ENCODE measurements around the gene RNF112.

Gene RNF112

GRCh38 chr17:19390951-19391350 is 20.1 kb upstream of the RNF112 start:
- DNase-seq, result no peak

DNA sequence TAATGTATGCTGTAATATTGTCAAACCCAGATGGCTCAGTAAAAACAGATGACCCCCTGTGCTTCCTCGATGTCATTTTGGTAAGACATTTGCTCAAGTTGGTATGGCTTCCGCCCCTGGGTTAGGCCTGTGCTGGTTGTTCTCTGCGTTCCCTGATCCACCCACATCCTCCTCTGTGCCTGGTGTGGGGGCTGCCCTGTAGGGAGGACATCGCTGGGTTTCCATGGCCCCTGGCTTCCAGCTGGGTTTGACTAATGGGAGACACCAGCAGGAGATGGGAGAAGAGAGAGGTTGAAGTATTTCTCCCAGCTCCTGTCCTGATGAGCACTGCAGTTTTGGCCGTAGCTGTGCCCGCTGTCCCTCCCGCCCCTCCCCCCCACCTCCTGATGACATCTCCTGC is 19.6 kb upstream of the RNF112 start:
- DNase-seq, result no peak

- no peak for DNase-seq
Measured at GRCh38 chr17:19392303-19392702, 18.7 kb upstream of the RNF112 start.

DNA sequence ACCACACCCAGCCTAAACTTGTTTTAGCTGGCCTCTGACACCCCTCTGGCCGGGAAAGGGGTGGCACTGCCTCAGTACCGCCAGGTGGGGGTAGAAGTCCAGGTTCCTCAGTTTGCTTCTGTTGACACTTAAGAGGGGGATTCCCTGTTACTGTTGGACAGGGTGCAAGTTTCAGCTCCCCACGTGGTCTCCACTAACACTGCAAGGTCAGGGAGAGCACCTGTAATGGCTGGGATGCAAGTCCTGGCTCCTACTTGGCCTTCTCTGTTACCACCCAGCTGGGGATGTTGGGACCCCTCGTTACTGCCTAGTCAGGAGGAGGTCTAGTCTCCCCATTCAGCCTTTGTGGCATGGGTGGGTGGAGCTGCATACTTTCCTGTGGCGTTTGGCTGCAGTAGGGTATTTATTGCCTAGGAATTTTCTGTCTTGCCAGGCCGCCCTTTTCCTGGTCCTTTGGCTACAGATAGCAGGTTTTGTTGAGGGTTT is 13.4 kb upstream of the RNF112 start:
- DNase-seq, result no peak

- peak; percentile 76 for DNase-seq
Measured at GRCh38 chr17:19398301-19399181, 12.5 kb upstream of the RNF112 start.

DNA sequence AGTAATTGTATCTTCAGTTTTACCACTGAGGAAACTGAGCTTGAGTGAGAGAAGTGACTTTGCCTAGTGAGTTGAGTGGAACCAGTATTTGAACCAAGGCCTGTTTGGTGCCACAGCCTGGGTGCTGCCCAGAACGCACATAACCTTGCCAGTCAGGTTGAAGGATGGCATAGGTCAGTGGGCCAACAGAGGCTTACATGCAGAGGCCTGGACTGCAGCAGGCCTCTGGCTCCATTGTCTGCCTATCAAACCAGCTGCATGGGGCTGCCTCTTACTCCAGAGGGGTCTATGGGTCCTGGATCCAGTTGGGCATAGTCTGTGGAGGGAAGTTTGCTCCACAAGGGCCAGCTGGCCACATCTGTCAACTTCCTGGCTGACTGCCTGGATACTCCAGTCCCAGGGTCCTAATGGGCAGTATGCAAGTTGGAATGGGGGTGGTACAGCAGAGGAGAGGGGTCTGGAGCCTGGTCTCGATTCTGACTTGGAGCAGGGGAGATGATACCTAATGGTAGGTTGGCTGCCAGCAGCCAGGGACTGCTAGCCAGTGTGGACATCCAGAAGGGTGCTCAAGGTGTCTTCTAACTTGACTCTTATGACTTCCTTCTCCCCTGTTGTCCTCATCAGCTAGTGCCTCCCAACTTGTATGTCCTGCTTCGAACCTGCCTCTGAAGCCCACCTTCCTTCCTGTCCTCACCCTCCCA is 11.1 kb upstream of the RNF112 start:
- no peak for DNase-seq

- no peak for DNase-seq
Measured at GRCh38 chr17:19401321-19402010, 9.6 kb upstream of the RNF112 start.

GRCh38 chr17:19402171-19402570 is 8.9 kb upstream of the RNF112 start:
- no peak for DNase-seq

DNA sequence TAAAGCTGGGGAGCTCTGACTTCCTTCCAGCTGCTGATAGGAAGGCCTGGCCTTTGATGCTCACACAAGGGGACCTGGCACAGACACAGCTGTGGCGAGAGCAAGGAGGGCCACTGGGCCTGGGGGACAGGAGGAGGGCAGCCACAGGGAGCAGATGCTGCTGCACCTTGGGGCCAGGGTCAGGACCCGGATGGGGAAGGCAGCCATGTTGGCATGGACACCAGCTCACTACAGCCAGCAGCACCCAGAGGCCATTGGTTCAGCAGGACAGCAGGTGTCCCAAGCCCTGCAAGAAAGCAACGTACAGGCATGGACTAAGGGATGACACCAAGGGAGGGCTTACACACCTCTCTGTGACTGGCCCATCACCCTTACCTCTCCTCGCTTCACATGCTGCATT is 8.0 kb upstream of the RNF112 start:
- no peak for DNase-seq

DNA sequence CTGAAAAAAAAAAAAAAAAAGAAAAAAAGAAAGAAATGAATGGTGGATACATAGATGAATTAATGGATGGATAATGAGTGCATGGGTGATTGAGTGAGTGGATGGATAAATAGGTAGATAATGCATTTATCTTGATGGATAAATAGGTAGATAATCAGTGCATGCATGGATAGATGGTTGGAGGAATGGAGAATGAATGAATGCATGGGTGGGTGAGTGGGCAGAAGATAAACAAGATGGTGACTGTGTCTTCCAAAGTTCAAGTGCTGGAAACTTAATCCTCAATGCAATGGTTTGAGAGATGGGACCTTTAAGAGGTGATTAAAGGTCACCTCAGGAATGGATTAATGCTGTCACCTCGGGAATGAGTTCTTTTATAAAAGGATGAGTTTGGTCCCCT is 6.8 kb upstream of the RNF112 start:
- DNase-seq, result no peak

DNA sequence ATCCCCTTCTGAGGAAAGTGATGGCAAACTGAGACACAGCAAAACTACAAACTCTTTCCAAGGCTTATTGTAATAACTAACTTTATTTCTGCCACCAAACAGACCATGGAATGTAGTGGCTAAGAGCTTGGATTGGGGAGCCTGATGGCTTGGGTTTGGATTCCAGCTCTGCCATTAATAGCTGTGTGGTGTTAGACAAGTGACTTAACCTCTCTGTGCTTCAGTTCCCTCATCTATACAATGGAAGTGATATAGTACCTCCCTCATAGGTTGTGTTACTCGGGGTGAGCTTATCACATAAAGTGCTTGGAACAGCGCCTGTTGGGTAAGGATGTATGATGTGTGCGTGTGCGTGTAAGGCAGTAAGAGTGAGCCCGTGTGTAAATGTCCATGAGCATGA is 5.9 kb upstream of the RNF112 start:
- no peak for DNase-seq

DNA sequence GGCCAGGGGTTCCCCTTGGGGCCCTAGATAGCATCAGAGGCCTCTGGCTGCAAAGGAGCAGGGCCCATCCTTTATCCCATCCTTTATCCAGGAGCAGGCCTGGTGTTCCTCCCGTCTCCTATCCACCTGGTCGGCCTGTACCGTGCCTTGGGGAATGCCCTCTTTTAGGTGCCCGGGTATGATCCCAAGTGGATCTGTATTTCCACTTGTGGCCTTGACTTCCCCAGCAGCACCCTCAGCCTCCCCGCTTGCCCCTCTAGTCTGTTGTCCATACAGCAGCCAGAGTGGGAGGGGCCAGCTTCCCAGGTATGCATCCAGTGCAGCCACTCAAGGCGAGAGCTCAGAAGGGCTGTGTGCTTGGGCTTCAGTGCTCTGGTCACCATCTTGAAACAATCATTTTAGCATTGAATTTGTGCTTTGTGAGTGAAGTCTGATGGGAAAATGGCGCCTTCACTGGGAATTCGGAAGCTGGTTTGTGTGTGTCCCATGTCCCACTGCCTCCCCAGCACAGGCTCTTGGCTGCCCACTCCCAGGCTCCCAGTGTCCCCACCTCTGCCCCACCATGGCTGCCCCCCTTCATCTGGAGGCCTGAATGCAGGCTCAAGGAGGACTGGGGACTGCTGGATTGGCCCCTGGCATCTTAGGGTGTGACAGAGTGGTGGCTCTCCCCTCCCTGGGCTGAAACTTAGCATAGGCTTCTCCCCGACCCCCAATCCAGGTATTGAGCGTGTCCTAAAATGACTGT is 3.3 kb upstream of the RNF112 start:
- no peak for DNase-seq

- DNase-seq, result no peak
Measured at GRCh38 chr17:19408346-19408710, 2.7 kb upstream of the RNF112 start.

GRCh38 chr17:19409066-19409465 is 2.0 kb upstream of the RNF112 start:
- DNase-seq, result no peak

GRCh38 chr17:19409509-19409908 is 1.5 kb upstream of the RNF112 start:
- no peak for DNase-seq

GRCh38 chr17:19410091-19410490 is 941 bp upstream of the RNF112 start:
- DNase-seq, result no peak

DNA sequence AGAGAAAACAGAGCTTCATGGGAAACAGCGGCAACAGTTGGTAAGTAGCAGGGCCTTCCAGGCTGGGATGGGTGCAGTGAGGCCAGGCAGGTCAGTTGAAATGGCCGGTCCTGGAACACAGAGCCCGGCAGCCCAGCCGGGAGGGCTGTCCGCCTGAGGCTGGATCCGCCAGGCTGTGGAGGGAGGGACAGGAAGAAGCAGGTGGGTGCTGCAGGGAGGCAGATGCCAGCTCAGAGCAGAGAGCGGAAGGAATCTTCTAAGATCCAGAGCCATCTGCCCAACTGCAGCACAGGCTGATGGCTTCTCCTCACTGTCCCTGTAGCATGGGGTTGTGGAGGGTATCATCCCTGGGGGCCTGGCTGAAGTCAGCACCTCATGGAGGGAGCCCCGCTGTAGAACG is 599 bp downstream of the RNF112 start:
- DNase-seq, result no peak

GRCh38 chr17:19412510-19412909 is 1.5 kb downstream of the RNF112 start:
- no peak for DNase-seq

DNA sequence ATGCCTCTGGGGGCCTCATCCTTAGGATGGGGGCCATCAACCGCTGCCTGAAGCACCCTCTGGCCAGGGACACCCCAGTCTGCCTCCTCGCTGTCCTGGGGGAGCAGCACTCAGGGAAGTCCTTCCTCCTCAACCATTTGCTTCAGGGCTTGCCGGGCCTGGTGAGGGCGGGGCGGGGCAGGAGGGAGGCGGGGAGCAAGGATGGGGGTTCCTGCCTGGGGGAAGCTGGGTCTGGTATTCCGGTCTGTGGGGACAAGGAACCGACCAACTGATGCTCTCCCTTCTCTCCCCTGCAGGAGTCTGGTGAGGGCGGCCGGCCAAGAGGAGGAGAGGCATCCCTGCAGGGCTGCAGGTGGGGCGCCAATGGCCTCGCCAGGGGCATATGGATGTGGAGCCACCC is 2.0 kb downstream of the RNF112 start:
- DNase-seq, result no peak

DNA sequence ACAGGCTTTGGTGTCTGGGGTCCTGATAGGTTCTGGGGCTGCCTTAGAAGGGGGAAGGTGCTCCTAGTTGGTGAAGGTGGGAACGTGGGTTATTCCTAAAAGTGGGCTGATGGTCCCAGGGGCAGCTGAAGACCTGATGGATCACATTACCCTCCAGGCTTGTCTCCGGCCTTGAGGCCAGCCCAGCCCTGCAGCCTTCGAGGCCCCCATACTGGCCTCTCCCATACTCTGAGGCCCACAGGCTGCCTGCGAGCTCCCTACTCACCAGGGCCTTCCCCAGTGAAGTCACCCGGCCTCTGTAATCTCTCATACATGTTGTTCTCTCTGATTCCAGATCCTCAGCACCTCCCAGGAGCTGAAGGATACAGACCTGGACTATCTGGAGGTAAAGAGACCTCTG is 2.7 kb downstream of the RNF112 start:
- DNase-seq, result no peak

DNA sequence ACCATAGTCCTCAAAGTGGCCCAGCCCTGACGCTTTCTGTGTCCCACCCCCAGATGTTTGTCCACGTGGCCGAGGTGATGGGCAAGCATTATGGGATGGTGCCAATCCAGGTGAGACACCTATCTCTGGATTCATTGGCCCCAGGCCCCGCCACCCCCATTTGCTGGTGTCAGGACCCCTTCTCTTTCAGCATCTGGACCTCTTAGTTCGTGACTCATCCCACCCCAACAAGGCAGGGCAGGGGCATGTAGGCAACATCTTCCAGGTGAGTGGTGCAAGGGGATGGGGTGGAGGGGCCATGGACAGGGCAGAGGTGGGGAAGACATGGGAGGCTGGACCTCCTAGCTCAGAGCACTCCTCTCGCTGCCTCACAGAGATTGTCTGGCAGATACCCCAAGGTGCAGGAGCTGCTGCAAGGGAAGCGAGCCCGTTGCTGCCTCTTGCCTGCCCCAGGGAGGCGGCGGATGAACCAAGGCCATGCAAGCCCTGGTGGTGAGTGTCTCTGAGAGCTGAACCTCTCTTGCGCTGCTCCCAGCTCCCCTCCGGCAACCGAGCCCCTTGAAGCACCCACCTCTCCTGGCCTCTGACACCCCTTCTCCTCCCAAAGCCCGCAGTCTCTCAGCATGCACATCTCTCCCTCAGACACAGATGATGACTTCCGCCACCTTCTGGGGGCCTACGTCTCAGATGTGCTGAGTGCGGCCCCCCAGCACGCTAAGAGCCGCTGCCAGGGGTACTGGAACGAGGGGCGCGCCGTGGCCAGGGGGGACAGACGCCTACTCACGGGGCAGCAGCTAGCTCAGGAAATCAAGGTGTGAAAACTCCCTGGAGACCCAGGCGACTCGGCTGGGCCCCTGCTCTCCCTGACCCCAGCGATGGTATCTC is 3.6 kb downstream of the RNF112 start:
- DNase-seq, result no peak

DNA sequence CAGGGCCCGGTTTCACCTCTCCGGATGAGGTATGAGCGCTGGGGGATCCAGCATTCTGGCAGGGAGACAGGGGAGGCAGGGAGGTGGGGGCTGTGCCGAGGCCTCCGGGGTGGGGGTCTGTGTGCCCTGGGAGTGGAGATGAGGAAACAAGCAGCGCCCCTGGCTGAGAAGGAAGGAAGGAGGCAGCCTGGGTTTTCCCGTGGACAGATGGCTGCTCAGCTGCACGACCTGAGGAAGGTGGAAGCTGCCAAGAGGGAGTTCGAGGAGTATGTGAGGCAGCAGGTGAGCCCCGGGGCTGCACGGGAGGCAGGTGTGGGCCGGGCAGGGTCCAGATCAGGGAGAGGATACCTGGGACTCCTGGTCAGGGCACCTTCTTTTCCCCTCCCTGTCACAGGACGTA is 4.3 kb downstream of the RNF112 start:
- no peak for DNase-seq

Data from SHP77 treated with DMSO at 0.1 percent for 48 hours (cell line).